HL-60/S4 (cell line): ENCODE data around the gene RTN4.

Experiments used
- in situ Hi-C: fragments of 300-500 bp; cut with MboI; formaldehyde crosslinking; loops from 2 replicates; pipeline ENCODE4 v1.14.3; 2022; ENCODE audit warnings: low sequenced_read_pairs

Gene RTN4

DNA sequence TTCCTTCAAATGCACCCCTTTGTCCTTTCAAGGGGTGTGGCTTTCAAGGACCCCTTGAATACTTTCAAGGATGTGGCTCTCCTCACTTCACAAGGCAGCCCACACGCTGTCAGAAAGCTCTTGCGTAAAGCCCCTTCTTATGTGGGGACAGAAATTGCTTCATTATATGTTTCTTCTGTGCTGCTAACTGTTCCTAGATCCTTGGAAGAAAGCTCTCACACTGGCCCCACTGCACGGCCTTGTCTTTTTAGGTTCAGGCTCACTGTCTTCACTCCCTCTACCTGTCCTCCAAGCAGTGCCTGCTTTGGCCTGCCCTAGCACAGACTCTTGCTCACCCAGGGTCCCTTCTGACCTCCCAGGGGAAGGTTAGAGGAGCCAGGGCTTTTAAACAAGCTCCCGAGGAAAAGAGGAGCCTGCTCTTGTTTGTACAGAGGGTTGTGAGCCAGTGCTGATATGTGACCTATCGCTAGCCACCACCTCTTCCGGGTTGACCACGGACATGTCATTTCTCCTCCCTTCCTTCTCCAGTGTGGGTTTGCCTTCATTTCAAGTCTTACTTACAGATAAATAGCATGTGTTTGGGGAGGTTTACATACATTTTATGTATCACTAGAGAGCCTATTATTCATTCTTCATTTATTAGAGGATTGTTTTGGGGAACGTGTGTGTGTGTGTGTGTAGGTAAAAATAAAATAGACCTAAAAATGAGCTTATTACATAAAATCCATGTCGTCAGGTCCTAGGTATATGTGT lies 94.7 kb downstream of the RTN4 start:
- in situ Hi-C loops: no loop called here

DNA sequence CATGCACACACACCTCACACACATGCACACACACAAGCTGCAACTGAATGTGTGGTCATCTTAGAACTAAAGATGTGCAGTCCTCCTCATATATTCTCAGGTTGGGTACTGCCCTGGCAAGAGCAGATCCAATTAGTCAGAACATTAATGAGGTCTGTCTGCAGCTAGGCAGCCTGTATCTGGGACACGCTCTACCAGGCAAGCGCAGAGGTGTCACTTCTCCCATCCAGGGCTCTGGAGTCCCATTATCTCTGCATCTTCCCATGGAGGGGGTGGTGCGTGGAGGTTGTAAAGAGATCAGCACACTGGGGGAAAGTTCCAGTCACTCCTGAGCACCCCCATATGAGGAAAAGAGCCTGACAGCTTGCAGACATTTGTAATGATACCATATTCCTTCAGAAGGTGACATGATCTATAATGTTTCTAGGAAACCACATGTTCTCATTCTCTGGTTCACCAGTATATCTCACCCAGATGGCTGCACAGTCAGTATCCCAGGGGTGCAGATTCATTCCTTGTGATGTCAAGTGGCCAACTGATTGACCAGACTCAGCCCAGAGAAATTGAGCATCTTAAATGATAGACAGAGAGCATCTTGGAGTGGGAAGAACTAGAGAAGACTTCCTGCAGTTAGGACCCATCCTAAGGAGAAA lies 95.4 kb downstream of the RTN4 start:
- in situ Hi-C loops: no loop called here

DNA sequence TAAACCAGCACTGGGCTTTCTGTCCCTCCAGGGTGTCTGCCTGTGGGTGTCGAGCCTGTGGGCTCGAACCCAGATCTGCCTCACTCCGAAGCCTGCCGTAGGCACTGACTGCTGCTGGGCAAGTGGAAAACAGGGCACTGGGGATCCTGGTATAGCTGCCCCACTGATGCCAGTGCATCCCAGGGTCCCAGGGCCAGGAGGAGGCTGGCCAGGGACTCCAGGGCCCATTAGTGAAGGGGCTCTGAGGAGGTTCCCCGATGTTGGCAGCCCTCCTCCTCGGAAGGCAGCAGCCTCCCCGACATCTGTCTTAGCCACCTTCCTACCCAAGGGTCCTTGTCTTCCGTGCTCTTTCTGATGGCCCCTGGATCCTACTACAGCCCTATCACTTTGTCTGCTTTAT lies 96.1 kb downstream of the RTN4 start:
- in situ Hi-C loops: no loop called here

DNA sequence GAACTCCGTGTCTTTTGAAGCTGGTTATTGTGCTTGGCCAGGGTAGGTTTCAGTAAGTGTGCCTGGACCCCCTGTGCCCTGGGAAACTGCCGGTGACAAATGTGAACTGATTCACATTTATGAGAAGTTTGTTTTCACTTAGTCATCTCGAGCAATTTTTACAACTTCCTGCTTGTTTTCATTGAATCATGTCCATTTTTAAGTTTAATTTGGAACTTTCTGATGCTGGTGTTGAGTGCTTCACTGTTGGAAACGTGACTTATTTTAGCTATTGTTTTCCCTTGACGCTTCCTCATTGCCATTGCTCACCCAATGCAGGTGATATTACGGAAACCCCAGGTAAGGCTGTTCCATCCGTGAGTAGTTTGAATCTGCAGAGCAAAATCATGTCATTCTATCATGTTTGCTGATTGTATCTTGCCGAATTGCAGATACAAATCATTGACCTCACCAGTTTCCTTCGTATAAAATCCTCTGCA lies 97.2 kb downstream of the RTN4 start:
- in situ Hi-C loops: no loop called here

DNA sequence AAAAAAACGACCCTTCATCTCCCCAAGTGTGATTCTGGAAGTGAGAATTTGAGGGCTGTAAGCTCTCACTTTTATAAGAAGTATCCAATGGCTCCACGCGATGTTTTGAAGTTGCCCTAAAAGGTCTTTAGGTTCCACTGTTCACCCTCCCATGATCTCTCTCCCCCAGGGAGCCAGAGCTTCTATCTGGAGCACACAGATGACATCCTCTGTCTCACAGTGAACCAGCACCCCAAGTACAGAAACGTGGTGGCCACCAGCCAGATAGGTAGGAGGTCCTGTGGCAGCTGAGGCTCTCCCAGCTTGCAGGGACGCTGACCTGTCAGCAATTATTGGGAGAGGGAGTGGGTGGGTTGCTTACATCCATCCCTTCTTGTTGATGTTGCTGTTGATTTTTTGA lies 97.8 kb downstream of the RTN4 start:
- in situ Hi-C loops: no loop called here

DNA sequence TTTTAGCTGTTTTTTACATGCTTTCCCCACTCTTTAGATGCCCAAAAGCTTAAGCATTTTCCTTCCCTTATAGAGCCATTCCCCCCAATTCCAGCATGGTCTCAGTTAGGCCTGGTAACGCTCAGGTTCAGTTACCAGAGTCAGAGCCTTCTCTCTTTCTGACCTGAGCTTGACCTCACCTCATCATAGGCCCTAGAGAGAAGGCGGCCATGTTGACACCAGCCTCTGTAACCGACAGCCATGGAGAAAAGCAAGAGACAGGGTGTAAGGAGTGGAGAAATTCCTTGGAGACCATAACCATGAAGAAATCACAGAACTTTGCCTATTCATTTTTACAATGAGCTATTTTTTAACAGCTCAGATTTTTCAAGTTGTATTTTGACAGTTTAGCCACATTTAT lies 99.4 kb downstream of the RTN4 start:
- in situ Hi-C loops: no loop called here

DNA sequence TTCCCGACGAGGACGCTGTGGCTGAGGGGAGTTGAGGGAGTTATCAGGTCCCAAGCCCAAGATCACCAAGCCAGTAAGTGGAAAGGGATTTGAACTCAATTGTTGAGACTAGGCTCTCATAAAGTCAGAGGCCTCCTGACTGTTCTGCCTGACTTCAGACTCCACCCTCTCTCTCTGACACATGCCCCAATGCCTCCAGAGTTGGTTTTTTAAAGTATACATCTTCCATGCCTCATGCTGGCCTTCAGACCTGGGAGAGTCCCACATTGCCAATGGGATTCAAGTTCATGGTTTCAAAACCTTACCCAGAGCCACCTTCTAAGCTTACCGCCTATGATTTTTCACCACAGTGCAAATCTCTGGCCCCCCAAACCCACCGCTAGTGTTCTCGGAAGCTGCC lies 100.8 kb downstream of the RTN4 start:
- in situ Hi-C loops: no loop called here

DNA sequence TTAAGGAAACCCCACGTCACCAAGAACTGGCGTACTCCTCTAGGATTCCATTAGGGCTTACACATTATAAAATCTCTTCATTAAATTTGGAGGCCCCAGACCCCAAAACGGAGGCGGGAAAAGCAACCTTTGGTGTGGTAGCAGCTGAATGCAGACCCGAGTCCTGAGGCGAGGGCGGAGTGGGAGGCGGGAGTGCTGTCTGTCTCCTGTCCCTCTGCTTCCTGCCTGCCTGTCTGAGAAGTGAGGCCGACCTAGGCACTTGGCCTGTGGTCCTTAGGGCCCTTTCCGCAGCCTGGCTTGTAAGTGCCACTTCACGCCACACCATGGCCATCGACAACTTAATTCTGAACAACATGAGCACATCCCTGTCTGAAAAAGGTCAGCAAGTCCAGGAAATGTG lies 102.1 kb downstream of the RTN4 start:
- in situ Hi-C loops: no loop called here

DNA sequence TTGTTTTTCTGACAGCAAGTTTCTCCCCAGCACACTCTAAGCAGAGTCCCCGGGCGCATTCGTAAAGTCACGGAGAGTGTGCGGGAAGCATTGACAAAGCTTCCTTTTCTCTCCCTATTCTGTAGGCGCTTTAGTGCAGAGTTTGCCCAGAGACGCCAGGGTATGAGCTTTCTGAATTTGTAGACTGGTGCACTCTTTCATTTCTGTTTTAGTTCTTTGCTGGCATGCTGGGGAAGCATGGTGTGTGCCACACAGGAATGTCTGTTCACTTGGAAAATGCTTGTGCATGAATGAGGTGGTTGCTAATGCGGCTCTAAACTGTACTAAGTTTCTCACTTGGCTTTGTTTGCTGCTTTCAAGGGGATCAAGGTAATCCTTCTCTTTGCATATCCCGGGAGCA lies 102.6 kb downstream of the RTN4 start:
- in situ Hi-C loops: no loop called here

DNA sequence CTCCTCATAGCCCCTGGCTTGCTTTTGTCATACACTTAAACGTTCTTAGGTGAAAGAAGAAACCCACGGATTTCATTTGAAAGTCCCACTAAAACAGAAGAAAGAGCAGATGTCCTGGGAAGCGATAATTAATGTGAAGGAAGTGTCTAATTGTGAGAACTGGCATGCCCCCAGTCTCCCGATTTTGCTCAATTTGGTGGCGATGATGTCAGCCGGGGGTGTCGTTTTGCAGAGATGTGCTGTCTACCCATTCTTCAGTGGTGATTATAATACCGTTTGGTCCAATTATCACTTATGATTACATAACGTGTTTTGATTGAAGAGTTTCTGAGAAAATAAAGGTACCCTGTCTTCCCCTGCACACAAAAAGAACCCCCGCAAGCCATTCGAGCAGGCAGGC lies 103.1 kb downstream of the RTN4 start:
- in situ Hi-C loops: no loop called here

DNA sequence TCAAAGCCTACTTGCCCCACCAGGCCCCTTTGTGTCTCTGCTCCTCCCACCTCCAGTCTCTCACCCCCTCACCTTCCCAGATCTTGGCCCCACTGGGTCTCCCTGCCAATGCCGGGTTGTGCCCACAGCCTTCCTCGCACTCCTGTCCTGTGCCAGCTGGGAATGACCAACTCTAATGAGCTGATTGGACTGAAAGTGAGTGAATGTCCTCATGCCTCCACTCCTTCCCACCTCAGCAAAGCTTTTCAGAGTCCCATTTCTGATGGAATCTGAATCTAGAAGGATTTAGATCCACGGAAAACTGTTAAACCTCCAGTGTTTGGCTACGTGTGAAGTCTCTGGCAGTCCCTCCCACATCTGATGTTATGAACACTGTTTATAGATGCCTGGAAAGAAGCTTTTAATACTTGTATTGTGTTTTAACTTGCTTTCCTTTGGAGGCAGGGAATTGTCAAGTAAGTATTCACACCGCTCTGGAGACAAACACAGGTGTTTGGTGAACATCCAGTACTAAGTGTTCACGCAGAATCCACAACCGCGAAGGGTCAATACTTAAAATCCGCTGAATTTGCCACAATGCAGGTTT lies 103.9 kb downstream of the RTN4 start:
- in situ Hi-C loops: no loop called here

DNA sequence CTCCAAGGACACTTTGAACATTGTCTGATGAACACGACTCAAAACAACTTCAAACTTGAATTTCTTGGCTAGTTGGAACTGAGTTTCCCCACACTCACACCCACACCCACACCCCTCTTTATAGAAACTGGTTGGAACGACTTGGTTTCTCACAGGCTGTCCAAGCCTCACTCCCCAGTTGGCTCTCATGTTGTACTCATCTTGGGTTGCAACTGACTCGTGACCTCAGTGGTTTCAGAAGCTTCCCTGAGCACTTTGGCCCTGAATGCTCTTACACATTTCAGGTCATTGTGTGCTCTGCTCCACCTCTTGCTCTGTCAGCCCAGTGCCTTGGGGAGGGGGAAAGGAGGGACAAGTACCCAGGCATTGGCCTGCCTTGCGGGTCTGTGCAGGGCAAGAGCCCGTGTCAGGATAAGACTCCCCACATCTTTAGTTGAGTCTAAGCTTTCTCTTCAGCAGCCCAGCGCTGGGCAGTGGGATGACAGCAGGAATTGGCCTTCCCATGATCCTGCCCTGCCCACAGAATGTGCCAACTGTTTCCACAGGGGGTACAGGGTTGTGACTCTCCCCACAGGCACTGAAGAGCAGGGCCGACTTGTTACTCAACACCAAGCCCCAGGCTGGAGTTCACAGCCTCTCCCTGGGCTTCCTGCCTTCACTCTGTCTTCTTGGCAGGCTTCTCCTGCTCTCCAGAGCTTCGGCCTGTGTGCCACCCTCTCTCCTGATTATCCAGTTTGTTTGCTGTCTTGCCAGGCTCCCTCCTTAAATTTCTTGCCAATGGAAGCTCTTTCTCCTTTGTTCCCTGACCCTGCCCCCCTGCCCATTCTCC lies 104.6 kb downstream of the RTN4 start:
- in situ Hi-C loops: no loop called here

DNA sequence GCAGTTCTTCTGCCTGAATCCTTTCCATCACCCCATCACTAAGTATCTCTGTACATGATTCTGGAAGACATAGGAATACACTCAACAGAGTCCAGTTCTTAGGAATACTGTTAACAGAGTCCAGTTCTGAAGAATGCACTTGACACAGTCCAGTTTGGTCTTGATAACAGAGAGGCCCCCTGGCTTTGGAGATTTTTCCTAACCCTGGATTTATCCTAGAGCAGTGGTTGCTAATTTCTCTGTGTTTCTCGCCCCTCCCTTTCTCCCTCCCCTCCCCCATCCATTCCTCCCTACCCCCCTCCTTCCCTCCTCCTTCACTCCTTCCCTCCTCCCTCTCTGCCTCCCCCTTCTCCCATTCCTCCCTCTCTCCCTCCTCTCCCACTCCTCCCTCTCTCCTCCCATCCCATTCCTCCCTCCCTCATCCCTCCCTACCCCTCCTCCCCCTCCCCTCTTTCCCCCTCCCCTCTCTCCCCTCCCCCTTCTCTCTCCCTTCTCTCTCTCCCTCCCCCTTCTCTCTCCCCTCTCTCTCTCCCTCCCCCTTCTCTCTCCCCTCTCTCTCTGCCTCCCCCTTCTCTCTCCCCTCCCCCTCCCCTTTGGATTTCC lies 105.4 kb downstream of the RTN4 start:
- in situ Hi-C loops: no loop called here

DNA sequence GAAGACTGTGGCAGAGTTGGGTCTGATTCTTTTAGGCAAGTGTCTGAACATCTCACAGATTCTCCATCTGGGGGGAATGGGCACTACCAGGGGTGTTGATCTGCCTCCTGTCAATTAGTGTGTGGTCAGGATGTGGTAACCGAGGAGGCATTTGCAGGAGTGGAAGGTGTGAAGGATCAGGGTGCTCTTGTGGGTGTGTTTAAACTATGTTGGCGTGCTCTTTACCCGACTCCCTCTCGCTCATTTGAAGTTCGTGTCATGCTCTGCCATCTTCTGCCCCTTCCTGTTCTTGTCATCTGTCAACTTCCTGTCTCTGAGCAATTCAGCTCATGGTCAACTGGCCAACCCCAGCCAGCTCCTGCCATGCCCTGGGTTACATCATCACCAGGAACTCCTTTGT lies 107.9 kb downstream of the RTN4 start:
- in situ Hi-C loops: no loop called here

DNA sequence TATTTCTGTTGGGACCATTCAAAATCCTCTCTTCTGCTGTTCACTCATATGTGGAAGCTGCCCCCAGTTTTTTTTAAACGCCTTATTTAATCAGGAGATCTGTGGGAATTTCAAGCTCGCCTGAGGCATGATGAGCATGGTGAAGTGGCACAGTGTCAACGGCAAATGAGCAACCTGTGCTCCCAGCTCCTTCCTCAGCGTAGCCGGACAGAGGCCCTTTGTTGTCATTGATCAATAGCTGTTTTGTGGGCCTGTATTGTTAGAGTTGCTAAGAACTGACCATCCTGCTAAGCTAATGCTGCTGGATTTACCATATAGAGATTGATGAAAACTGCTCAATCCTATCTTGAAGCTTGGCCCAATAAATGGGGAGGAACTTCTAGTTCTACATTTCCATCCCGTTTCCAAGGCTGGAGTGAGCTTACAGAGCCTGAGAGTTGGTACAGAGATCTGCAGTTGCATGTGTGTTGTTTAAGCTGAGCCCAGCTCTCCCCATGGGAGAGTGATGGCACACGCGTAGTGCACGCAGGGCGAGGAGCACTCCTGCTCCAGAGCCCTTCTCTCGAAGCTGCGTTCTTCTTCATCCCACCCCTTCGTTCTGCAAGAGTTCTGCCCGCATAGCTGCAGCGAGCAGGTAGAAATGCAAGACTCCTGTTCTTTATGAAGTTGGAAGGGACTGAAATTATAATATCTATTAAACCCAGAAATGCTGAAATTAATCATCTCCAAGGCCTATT lies 108.8 kb downstream of the RTN4 start:
- in situ Hi-C loops: no loop called here

DNA sequence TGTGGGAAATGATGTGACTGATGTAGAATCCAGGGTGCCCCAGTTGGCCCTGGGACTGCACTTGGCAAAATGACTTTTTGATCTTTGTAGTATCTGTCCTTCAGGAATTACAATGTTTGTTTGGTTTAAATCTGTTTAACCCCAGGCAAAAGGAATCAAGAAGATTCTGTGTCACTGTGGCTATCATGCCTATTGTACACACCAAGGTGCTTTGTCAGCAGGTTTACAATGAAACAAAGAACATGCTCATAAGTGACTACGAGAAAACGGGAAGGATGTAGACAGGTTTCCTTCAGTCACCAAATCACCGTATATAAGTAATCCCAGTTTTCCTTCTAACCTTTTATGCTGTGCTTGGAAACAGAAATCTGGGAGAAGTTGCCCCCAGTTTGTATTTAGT lies 109.5 kb downstream of the RTN4 start:
- in situ Hi-C loops: no loop called here

DNA sequence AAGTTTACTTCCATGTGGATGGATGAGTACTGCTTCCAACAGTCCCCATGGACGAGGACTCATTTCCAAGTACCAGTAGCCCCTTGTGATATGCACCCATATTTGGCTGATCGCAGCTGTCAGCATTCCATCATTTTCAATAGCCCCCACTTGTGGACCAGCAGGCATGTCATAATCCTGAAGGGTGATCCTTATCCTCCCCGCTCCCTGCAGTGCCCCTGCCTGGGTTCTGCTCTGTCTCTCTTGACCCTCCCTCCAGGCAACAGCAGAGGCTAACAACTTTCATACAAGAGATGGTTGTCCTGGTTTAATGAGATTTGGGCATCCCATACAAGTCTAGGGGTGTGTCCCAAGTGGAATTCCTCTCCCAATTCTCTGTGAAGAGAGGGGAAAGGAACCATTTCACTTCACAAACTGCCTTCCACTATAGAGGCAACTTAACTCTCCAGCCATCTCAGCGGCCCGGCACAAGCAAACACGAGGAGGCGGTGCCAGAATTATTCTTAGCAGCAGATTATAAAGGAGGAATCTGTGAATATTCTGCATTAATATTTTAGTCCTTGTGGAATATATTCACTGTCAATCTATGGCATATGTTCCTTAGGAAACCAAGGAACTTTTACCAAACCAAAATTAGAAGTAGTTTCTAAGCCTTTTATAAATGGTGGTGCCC lies 110.7 kb downstream of the RTN4 start:
- in situ Hi-C loops: no loop called here

DNA sequence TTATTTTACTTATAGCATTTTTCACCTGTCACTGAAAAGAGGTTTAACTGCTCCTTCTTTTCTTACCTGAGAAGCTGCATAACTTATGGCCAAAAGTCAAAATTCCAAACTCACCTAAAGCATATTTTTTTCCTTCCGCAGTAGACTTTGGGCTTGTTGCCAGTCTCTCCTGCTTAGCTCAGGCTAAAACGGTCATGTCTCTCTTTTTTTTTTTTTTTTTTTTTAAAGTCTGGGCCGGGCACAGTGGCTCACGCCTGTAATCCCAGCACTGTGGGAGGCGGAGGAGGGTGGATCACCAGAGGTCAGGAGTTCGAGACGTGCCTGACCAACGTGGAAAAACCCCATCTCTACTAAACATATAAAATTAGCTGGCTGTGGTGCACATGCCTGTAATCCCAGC lies 113.5 kb downstream of the RTN4 start:
- in situ Hi-C loops: no loop called here

DNA sequence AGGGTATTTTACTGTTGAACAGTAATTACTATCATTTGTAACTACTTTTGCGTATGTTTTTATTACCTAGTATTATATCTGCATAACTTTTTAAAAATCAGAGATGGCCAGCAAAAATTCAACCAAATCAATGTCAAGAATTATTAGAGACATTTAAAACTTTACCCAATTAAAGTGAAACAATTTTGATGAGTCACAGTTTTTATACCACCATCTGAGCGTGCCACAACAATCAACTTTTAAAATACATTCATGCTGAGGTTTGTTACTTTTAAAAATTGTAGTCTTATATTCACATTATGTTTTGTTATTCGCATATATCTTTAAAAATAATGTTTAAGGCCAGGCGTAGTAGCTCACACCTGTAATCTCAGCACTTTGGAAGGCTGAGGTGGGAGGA lies 114.9 kb downstream of the RTN4 start:
- in situ Hi-C loops: no loop called here

DNA sequence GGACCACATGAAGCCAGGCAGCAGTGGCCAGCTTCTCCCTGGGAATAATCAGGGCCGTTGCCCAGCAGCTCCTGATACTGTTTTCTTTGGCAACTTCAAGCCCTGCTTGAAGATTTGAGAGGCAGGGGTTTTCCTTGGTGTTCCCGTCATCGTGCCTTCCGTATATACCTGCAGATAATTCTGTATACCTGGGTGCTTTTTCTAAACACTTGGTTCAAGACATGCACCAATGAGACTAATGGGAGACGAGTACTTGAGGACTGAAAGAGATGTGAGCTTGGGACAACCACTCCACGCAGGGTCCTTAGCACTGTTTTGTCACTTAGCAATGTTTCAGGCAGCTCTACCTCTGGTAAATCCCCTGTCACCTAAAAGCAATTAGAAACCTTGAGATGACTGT lies 118.8 kb downstream of the RTN4 start:
- in situ Hi-C loops: no loop called here
